ENCODE results near the gene PPM1M. TPM values are rescaled to one million over a fixed set of nuclear protein-coding genes. Genes with fewer than 3 reads are reported as not detected.

PPM1M gene
- total RNA-seq, 1 donor, result 28.2 TPM

DNA sequence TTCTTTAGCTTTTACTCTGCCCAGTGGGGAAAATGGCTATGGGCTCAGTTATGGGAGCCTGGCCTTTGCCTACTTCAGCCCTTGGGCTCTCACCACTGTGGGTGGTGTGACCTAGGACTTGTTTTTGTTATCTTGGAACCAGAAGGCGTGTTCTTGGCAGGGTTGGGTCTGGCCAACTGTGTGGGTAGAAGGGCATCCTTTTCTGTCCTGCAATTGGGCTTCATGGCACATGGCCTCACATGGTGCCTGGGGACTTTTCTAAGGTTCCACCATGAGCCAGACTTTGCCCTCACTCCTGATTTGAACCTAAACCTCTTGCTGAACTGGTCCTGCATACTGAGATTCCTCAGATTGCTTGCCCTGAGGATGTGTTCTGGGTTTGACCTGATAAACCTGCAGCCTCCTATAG, 43.8 kb downstream of the PPM1M start:
- no peak overlapping the region for H3K4me3 ChIP-seq (ENCODE audit: insufficient read depth, low read length)
- TF ChIP-seq CTCF (IDR thresholded peaks at IDR 0.05; ENCODE audit: extremely low read depth, low read depth, low read length), result no peak
- peaks cover 15% of the 10 kb centered on the region for H3K4me1 ChIP-seq (ENCODE audit: insufficient read depth, low read length)
- peaks cover 32% of the 10 kb centered on the region for H3K79me2 ChIP-seq (ENCODE audit: insufficient read depth, low read length)
- no peak for DNase-seq (ENCODE audit: insufficient read length, low spot score, missing footprints)
- H3K36me3 ChIP-seq (ENCODE audit: insufficient read depth, low read length), result peaks cover 10% of the 10 kb centered on the region
- H3K27me3 ChIP-seq (ENCODE audit: insufficient read depth, low read length), result no peaks in the 10 kb centered on the region
- H2AFZ ChIP-seq (ENCODE audit: low read length), result no peak overlapping the region
- H3K4me2 ChIP-seq (ENCODE audit: insufficient read depth, low read length), result no peak overlapping the region
- no peaks in the 10 kb centered on the region for H4K20me1 ChIP-seq (ENCODE audit: insufficient read depth, low read length)
- no peaks in the 10 kb centered on the region for H3K9me3 ChIP-seq (ENCODE audit: low read depth, low read length)
- no peak overlapping the region for H3K27ac ChIP-seq (ENCODE audit: low read depth, low read length)

DNA sequence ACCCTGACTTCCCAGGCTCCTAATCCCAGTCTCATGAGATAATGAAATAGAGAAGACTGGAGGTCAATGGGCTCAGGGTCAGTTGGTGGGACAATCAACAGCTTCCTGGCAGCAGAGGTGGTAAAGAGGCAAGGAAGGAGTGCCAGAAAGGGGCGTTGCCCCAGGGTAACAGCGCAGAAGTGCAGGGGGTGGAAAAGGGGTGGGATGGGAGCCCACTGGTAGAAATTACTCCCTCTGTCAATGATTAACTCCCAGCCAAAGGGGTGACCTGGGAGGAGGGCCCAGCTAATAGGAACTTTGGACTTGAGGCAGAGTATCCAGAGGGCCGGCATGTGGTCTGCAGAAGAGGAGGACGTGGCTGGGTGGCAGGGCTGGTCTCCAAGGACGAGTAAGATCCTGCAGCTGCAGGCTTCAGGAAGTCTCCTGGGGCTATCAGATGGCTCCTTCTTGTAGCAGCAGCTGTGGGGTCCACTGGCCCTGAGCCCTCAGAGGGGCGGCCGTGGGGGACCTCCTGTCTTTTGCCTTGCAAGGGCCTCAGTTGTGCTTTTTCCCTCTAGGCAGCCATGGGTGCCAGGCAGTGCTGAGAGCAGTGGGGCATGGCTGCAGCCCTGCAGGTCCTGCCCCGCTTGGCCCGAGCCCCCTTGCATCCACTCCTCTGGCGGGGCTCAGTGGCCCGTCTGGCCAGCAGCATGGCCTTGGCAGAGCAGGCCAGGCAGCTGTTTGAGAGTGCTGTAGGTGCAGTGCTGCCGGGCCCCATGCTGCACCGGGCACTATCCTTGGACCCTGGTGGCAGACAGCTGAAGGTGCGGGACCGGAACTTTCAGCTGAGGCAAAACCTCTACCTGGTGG, 44.4 kb downstream of the PPM1M start:
- Histone ChIP-seq H3K79me2 (ENCODE audit: insufficient read depth, low read length) (peaks cover 32% of the 10 kb centered on the region), H3K36me3 (ENCODE audit: insufficient read depth, low read length) (peaks cover 10% of the 10 kb centered on the region), H3K27ac (ENCODE audit: low read depth, low read length) (no peak overlapping the region), H3K4me3 (ENCODE audit: insufficient read depth, low read length) (no peak overlapping the region), H3K4me2 (ENCODE audit: insufficient read depth, low read length) (no peak overlapping the region), H3K9me3 (ENCODE audit: low read depth, low read length) (no peaks in the 10 kb centered on the region), H3K4me1 (ENCODE audit: insufficient read depth, low read length) (peaks cover 15% of the 10 kb centered on the region), H2AFZ (ENCODE audit: low read length) (no peak overlapping the region), H3K27me3 (ENCODE audit: insufficient read depth, low read length) (no peaks in the 10 kb centered on the region), H4K20me1 (ENCODE audit: insufficient read depth, low read length) (no peaks in the 10 kb centered on the region)
- TF ChIP-seq CTCF (IDR thresholded peaks at IDR 0.05; ENCODE audit: extremely low read depth, low read depth, low read length), result no peak
- peak; percentile 60 for DNase-seq (ENCODE audit: insufficient read length, low spot score, missing footprints)

DNA sequence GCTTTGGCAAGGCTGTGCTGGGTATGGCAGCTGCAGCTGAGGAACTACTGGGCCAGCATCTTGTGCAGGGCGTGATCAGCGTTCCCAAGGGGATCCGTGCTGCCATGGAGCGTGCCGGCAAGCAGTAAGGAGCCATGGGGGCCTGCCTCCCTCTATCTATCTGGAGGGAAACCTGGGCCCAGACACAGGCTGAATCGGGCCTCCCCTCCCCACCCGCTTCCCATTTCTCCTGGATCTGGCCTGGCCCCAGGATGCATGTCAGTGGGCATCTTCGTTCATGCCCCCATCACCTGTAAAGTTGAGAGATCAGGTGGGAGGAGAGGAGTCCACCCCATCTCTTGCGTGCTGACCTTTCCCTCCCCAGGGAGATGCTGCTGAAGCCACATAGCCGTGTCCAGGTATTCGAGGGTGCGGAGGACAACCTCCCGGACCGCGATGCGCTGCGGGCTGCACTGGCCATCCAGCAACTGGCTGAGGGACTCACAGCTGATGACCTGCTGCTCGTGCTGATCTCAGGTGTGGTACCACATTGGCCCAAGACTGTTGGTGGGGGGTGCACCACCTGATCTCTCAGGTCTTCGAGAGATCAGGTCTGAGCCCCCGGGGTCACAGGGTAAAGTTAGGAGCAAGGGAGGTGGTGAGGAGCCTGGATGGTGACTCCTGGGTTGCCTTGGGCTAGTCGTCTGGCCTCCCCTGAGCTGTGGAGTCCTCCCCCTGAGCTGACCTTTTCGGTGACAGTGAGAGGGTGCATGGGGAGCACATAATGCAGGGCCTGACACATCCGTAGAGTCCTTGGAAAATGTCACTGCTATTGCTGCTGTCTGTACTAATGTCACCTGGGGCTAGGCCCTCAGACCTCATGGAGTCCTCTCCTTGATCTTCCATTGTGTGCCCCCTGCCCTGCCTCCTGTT, 45.3 kb downstream of the PPM1M start:
- Histone ChIP-seq H2AFZ (ENCODE audit: low read length) (no peak overlapping the region), H3K4me3 (ENCODE audit: insufficient read depth, low read length) (no peak overlapping the region), H3K4me2 (ENCODE audit: insufficient read depth, low read length) (no peak overlapping the region), H3K9me3 (ENCODE audit: low read depth, low read length) (no peaks in the 10 kb centered on the region), H3K36me3 (ENCODE audit: insufficient read depth, low read length) (peaks cover 10% of the 10 kb centered on the region), H3K27ac (ENCODE audit: low read depth, low read length) (no peak overlapping the region), H3K79me2 (ENCODE audit: insufficient read depth, low read length) (peaks cover 32% of the 10 kb centered on the region), H4K20me1 (ENCODE audit: insufficient read depth, low read length) (no peaks in the 10 kb centered on the region), H3K4me1 (ENCODE audit: insufficient read depth, low read length) (peaks cover 15% of the 10 kb centered on the region), H3K27me3 (ENCODE audit: insufficient read depth, low read length) (no peaks in the 10 kb centered on the region)
- no peak for TF ChIP-seq CTCF (IDR thresholded peaks at IDR 0.05; ENCODE audit: extremely low read depth, low read depth, low read length)
- DNase-seq (ENCODE audit: insufficient read length, low spot score, missing footprints), result peak; percentile 64

All from osteoblast (primary cell).